Fibroblast of peridontal ligament (primary cell): ENCODE data around the gene CIAO2B.
"Not testable (repeated sequence)": the region's sequence is repeated elsewhere in the genome, so short reads cannot be mapped to it uniquely, and the experiment has no call there.

Source experiments
- DNase-seq: peaks from one replicate; pipeline ENCODE4 v3.0.0-alpha.2; 2010; ENCODE audit errors: extremely low read depth

The CIAO2B gene

DNA sequence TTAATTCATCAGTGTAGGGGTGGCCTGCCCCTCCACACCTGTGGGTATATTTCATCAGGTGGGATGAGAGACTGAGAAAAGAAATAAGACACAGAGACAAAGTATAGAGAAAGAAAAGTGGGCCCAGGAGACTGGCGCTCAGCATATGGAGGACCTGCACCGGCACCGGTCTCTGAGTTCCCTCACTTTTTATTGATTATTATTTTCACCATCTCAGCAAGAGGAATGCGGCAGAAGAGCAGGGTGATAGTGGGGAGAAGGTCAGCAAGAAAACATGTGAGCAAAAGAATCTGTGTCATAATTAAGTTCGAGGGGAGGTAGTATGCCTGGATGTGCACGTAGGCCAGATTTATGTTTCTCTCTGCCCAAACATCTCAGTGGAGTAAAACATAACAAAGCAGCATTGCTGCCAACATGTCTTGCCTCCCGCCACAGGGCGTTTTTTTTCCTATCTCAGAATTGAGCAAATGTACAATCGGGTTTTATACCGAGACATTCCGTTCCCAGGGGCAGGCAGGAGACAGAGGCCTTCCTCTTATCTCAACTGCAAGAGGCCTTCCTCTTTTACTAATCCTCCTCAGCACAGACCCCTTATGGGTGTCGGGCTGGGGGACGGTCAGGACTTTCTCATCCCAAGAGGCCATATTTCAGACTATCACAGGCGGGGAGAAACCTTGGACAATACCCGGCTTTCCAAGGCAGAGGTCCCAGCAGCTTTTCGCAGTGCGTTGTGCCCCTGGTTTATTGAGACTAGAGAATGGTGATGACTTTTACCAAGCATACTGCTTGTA, 21.4 kb upstream of the CIAO2B start:
- DNase-seq, result not testable (repeated sequence)

GRCh38 chr16:66954097-66954659, 20.0 kb upstream of the CIAO2B start:
- DNase-seq, result peak; percentile 83

GRCh38 chr16:66953462-66954096, 19.4 kb upstream of the CIAO2B start:
- no peak for DNase-seq

DNA sequence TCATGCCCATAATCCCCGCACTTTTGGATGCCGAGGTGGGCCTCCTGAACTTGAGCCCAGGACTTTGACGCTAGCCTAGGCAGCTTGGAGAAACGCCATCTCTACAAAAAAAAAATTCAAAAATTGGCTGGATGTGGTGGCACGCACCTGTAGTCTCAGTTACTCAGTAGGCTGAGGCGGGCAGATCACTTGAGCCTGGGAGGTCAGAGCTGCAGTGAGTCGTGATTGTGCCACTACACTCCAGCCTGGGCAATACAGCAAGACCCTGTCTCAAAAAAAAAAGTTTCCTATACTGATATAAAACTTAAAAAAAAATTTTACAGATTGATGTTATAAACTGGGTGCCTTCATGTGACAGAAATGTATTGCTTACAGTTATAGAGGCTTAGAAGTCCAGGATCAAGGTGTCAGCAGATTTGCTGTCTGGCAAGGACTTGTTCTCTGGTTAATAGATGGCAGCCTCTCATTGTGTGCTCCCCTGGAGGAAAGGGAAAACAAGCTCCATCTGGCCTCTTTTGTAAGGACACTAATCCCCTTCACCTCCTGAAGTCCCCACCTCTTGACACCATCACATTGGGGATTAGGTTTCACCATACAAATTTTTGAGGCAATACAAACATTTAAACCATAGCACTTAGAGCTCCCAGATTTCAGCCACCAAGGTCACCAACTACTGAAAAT, 18.4 kb upstream of the CIAO2B start:
- no peak for DNase-seq

DNA sequence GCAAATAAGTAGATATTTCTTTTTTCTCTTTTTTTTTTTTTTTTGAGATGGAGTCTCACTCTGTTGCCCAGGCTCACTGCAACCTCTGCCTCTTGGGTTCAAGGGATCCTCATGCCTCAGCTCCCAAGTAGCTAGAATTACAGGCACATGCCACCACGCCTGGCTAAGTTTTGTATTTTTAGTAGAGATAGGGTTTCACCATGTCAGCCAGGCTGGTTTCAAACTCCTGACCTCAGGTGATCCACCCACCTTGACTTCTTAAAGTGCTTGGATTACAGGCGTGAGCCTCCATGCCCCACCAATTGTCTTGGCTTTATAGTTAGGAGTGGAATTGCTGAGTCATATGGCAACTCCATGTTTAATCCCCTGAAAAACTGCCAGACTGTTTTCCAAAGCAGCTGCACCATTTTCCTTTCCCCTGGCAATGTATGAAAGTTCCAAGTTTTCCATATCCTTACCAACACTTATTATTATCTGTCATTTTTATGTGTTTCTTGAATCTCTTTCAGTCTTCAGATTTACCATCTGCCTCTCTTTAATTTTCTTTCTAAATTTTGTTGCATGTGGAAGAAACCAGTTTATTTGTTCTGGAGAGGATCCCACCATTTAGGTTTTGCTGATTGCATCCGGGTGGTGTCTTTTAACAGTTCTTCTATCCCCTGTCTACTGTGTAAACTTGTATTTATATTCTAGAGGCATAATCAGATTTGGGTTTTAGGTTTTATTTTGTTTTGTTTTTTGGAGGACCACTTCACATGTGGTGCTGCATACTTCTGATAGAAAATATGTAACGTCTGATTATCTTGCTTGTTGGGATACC, 17.0 kb upstream of the CIAO2B start:
- peak; percentile 31 for DNase-seq

- DNase-seq, result no peak
Observed at GRCh38 chr16:66950437-66950836, 16.2 kb upstream of the CIAO2B start.

DNA sequence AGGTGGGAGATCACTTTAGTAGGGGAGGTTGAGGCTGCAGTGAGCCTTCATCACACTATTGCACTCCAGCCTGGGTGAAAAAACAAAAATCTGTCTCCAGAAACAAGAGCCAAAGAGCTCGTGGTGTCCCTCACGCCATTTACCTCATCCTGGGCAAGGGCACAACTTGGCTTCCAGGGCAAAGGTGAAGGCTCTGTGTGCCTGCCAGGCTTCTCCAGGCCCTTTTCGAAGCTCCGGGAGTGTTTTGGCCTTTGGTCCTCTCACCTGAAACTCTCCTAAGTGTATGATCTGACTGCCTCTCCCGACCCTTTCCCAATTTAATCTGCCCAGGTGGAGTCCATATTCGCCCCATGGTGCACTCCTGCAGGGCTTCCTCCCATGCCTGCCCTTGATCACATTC, 15.3 kb upstream of the CIAO2B start:
- no peak for DNase-seq

GRCh38 chr16:66948837-66949225, 14.6 kb upstream of the CIAO2B start:
- no peak for DNase-seq

- DNase-seq, result peak; percentile 5
Observed at GRCh38 chr16:66948134-66948836, 14.1 kb upstream of the CIAO2B start.

DNA sequence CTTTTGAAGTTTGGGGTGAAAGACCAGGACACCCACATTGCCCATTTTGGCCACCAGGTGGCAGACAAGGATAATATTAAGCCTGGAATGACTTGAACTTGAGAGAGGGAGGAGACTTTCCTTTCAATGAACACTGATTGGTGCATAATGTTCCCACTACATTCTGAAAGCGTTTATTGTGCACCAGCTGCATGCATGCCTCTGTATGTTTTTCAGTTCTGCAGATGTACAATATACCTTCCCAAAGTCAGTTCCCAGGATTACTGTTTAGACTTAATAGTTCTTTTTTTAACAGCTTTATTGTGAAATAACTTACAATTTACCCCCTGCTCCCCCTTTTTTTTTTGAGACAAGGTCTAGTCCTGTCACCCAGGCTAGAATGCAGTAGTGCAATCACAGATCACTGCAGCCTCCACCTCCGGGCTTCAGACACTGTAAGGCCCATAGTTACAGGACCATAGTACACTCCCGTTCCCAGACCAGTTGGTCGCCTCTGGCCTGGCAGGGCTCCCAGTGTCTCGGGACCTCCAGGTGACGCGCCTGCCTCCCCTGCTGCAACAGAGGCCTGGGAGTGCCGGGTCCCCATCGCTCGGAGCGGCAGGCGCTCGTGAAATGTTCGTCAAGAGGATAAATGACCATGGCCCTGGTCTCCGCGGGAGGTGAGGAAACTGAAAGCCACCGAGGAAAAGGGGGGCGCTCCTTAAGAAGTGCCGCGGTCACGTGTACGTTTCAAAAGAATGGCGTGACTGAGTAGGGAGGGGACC, 13.3 kb upstream of the CIAO2B start:
- peak; percentile 90 for DNase-seq

DNA sequence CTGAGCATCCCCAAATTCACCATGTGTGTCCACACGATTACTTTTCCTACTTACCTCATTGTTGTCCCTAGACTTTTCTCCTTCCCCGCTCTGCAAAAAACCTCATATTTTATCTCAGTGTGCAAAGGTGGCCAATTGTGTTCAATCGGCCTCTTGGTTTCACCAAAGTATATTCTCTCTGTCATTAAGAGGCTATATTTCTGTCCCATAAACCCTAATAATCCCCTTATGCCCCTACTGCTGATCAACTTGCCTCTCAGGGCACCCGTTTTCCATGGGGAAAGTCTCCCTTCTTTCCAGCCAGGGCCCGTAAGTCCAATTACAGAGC, 12.7 kb upstream of the CIAO2B start:
- no peak for DNase-seq

DNA sequence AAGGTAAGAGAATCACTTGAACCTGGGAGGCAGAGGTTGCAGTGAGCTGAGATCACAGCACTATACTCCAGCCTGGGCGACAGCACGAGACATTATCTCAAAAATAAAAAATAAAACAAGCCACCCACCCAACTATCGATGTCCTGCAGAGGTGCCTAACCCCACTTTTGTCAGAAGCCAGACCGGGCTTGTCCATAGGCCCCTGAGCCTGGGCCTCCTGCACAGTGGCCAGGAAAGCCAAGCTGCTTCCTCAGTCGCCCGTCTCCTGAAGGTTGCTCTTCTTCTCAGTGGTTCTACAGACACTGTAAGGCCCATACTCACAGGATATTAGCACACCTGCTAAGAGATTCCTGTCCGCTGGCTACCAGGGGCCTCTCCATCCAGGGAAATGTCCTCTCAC, 12.3 kb upstream of the CIAO2B start:
- no peak for DNase-seq

GRCh38 chr16:66945939-66946338, 11.7 kb upstream of the CIAO2B start:
- DNase-seq, result no peak

- not testable (repeated sequence) for DNase-seq
Observed at GRCh38 chr16:66944971-66945370, 10.8 kb upstream of the CIAO2B start.

GRCh38 chr16:66944054-66944441, 9.8 kb upstream of the CIAO2B start:
- no peak for DNase-seq

DNA sequence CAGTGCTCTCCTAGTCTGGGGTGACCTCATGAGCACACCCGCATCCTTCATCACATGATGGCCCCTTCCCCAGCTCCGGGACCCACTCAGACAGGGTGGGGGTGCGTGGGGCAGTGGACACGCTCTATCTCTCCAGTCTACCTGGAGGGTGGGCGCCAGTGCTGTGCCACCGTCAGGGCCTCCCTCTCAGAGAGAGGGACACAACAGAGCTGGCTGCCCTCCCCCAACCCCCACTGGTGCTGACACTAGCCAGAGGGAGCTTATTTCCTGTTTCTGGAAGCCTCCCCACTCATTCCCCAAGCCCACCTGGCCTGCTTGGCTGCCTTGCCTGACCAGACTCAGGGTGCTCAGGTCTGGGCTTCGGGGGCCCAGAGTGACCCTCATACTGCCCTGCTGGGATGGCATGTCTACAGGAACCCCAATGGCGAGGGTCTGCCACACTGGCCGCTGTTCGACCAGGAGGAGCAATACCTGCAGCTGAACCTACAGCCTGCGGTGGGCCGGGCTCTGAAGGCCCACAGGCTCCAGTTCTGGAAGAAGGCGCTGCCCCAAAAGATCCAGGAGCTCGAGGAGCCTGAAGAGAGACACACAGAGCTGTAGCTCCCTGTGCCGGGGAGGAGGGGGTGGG, 9.3 kb upstream of the CIAO2B start:
- no peak for DNase-seq

DNA sequence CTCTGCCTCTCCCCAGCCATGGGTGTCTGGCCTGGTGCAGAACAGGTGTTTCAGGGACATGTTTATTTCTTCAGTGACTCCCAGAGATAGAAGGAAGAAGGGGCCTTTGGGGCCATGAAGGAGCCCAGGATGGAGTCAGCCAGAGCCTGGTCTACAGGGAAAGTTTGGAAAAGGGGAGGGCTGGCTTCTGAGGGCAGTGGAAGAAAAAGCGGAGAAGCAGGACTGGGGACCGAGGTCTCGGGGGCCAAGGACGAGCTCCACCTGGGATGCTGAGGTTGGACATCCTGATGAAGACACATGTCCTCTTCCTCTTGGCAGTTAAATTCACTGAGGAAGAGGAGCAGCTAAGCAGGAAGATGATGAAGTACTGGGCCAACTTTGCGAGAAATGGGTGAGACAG, 8.8 kb upstream of the CIAO2B start:
- DNase-seq, result no peak

DNA sequence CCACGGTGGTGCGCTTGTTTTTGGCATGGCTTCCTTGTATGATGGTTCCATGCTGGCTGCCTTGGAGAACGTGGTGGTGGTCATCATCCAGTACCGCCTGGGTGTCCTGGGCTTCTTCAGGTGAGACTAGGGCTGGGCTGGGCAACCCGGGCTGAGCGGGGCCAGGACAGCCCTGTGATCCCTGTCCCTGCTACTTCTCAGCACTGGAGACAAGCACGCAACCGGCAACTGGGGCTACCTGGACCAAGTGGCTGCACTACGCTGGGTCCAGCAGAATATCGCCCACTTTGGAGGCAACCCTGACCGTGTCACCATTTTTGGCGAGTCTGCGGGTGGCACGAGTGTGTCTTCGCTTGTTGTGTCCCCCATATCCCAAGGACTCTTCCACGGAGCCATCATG, 6.0 kb upstream of the CIAO2B start:
- DNase-seq, result no peak

DNA sequence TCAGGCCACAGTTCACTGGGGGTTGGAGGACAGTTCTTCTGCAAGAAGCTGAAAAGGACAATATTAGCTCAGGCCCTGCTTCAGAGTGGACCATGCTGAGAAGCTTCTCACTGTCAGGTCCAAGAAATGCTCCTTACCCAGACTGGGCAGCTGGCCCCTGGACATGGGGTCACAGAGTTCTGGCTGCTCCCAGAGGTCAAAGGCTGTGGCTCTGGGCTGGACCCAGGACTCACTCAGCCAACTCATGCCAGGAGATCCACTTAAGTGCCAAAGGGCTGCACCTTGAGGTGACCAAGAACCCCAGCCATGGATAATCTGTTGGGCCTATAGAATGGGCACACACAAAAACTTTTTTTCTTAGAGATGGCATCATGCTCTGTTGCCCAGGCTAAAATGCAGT, 5.2 kb upstream of the CIAO2B start:
- no peak for DNase-seq

DNA sequence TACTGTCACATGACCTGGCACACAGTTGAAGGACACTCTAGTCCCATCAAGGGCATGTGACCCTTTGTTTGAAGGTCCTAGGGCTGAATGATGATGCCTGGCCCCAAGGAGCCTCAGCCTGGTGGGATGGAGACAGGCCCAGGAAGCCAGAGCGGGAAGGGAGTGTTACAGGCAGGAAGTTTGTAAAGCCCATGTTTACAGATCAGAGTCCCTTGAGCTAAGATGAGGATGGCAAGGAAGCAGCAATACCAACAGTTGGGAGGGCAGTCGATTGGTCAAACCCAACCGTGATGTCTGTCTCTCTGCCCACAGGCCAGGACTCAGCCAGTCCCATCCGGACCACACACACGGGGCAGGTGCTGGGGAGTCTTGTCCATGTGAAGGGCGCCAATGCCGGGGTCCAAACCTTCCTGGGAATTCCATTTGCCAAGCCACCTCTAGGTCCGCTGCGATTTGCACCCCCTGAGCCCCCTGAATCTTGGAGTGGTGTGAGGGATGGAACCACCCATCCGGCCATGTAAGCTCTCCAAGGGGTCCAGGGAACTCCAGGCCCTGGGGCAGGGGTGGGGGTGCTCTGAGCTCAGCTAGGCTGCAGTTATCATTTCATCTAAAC, 3.6 kb upstream of the CIAO2B start:
- no peak for DNase-seq
